T-cell (primary cell): ENCODE results near the gene CTDSPL2. TPM values are rescaled to one million over a fixed set of nuclear protein-coding genes. Genes with fewer than 3 reads are reported as not detected.
A peak's percentile ranks its signal among the peaks of the same experiment; 100 is the strongest.

Source experiments
- ATAC-seq, 4 experiments: fragments of 200-7000 bp in 3 of 4; fragments of 150-1000 bp in 1 of 4; cut with Tn5 transposase; replicated peaks in 1 of 4; 1 replicate in 3 of 4; 2 replicates in 1 of 4; pipeline ENCODE4 v1.10.0; 2021; ENCODE audit warnings: moderate library complexity in 3 of 4, mild to moderate bottlenecking in 2 of 4, moderate number of reproducible peaks in 1 of 4
- CTCF ChIA-PET, 2 donors: fragments of 300-600 bp; sonication (Branson Sonifier 250); formaldehyde crosslinking; loops; one replicate each; lab custom pipeline; 2022; ENCODE audit warnings: antibody characterized with exemption in 2 of 2; lab: Charles Lee
- POLR2A ChIA-PET, 2 donors: fragments of 300-600 bp; sonication (Branson Sonifier 250); formaldehyde crosslinking; loops; one replicate each; lab custom pipeline; 2022; ENCODE audit warnings: antibody characterized with exemption in 2 of 2; lab: Charles Lee
- DNase-seq, 35 experiments: peaks; one replicate each; pipeline versions ENCODE4 v3.0.0 to v3.0.0-alpha.2; 2013 to 2023
- H3K27ac ChIP-seq: one replicate; pipeline ENCODE4 v1.5.1; 2013; ENCODE audit warnings: low read length
- H3K27me3 ChIP-seq, 2 experiments: replicated peaks in 1 of 2; 1 replicate in 1 of 2; 2 replicates in 1 of 2; pipeline versions ENCODE4 v1.6.1 to v1.7.0; 2013; ENCODE audit warnings: low read length in 1 of 2, mixed read lengths in 1 of 2; ENCODE audit not compliant: control insufficient read depth in 2 of 2, insufficient read depth in 2 of 2; ENCODE audit errors: extremely low read depth in 1 of 2
- H3K36me3 ChIP-seq, 2 donors: 1 replicate in 1 of 2; 2 replicates in 1 of 2; pipeline versions ENCODE4 v1.6.1 to v1.7.0; 2013; ENCODE audit warnings: low read length in 1 of 2; ENCODE audit not compliant: control insufficient read depth in 2 of 2, insufficient read depth in 1 of 2; ENCODE audit errors: extremely low read depth in 1 of 2
- H3K4me1 ChIP-seq, 2 experiments: 1 replicate in 1 of 2; 2 replicates in 1 of 2; pipeline versions ENCODE4 v1.6.1 to v1.7.0; 2013; ENCODE audit warnings: low read length in 2 of 2, mixed read lengths in 1 of 2; ENCODE audit not compliant: insufficient read depth in 2 of 2, control insufficient read depth in 1 of 2; ENCODE audit errors: extremely low read depth in 1 of 2
- H3K4me3 ChIP-seq, 2 donors: 1 replicate in 1 of 2; 2 replicates in 1 of 2; pipeline versions ENCODE4 v1.5.1 to v1.7.0; 2013; ENCODE audit warnings: mild to moderate bottlenecking in 2 of 2, low read length in 1 of 2, moderate library complexity in 1 of 2; ENCODE audit not compliant: control insufficient read depth in 1 of 2; ENCODE audit errors: extremely low read depth in 1 of 2
- H3K9me3 ChIP-seq: 2 replicates; pipeline ENCODE4 v1.7.0; 2013
- H3K27ac Mint-ChIP-seq, 2 donors: one replicate each; pipeline ENCODE4 v1.8.0; 2020 to 2021; ENCODE audit warnings: mild to moderate bottlenecking in 2 of 2, mixed read lengths in 2 of 2
- H3K27me3 Mint-ChIP-seq, 2 donors: one replicate each; pipeline ENCODE4 v1.8.0; 2021 to 2022; ENCODE audit warnings: mixed read lengths in 2 of 2
- H3K36me3 Mint-ChIP-seq: one replicate; pipeline ENCODE4 v1.8.0; 2021; ENCODE audit warnings: mixed read lengths
- H3K4me1 Mint-ChIP-seq, 3 donors: one replicate each; pipeline ENCODE4 v1.8.0; 2020 to 2022; ENCODE audit warnings: mixed read lengths in 3 of 3, mild to moderate bottlenecking in 1 of 3
- H3K4me3 Mint-ChIP-seq, 3 donors: one replicate each; pipeline ENCODE4 v1.8.0; 2020 to 2022; ENCODE audit warnings: mild to moderate bottlenecking in 3 of 3, mixed read lengths in 3 of 3, moderate library complexity in 3 of 3
- H3K9me3 Mint-ChIP-seq, 3 donors: one replicate each; pipeline ENCODE4 v1.8.0; 2020 to 2022; ENCODE audit warnings: mixed read lengths in 3 of 3
- WGBS: methylation state at CpG from one replicate; pipeline ENCODE4 v1.1.5; 2013; ENCODE audit warnings: missing lambda C conversion rate; ENCODE audit not compliant: insufficient coverage; 5-methylcytosine and 5-hydroxymethylcytosine counted together
- total RNA-seq, 35 experiments: library from RNA in 6 of 35; stranded (reverse) in 6 of 35; fragments of 120-200 nt in 1 of 35; gene quantifications; one replicate each; pipeline versions ENCODE4 v1.2.1 to v1.2.4 and lab custom pipeline; 2013 to 2026

CTDSPL2 gene
- total RNA-seq = 10 to 100 TPM; 59.7 to 76.7 (median 71.0) TPM
- total RNA-seq (2013) = 78.2 TPM
- total RNA-seq (lab: John Stamatoyannopoulos, UW) = 49.4 to 117 (median 86.6) reads per million in 29 experiments

DNA sequence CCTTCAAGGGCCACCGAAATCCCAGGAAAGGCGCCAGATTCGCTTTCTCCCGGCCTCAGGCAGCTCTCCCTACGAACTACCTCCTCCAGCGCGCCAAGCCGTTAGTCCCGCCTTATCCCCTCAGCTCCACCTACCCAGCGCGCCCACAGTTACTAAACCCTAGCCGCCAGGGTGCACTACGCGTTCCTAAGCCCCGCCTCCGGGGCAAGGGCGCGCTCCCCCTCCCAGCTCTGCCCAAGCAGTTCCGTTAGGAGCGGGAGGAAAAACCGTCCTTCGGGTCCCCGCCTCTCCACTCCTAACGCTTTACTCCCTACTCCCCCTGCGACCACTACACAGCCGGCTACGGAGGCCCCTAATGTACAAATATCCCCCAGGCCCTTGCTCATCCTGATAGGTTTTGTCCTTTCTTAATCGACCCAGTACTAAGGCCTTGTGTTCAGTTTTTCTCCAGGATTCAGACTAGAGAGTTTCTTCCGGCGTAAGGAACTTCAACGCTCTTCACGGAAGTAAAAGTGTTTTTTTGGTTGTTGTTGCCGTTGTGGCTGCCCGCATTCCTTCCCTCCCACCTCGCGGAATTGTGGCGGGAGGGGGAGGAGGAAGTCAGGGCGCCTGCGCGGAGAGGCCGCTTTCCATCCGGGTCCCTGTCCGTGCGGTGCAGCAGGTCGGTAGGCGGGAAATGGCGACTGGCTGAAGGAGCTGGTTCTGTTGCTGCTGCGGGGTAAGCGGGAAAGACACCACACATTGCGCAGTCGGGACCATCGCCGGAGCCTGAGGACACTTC, at the start of gene CTDSPL2:
CTDSPL2 (plus strand) TSS at position 655 of the 781 bp plus-strand sequence. CDS start 31,386 bp downstream, outside the sequence.
- Histone ChIP-seq H3K27me3 (no peaks in the 10 kb centered on the region), H3K4me3 (peak within 1 kb of the TSS; percentile 66 to 82), H3K36me3 (peaks cover 0 to 5% of the 10 kb centered on the region in 2 donors), H3K27ac (peak within 1 kb of the TSS; percentile 91), H3K4me1 (peaks cover 13 to 23% of the 10 kb centered on the region in 2 experiments), H3K9me3 (no peaks in the 10 kb centered on the region)
- Mint-ChIP-seq H3K27ac (peak within 1 kb of the TSS; percentile 99), H3K27me3 (peaks cover 0 to 2% of the 10 kb centered on the region in 2 donors), H3K4me3 (peak within 1 kb of the TSS; percentile 98 to 100 (median 100)), H3K9me3 (no peaks in the 10 kb centered on the region), H3K4me1 (peaks cover 40 to 62% (median 51%) of the 10 kb centered on the region in 3 donors), H3K36me3 (peaks cover 6% of the 10 kb centered on the region)
- DNase-seq (peak; percentile 85 to 96 (median 91)), ATAC-seq (peak; percentile 94 to 98 (median 97))
- POLR2A ChIA-PET = interaction anchor here (0.5 to 1.0 kb wide), 10 partner anchors 17 to 627 kb away, joined by 3 to 7 read pairs (median 3); partner anchors contain the start of genes HYPK (in 1 of the 2) and SORD (in 1 of the 2)
- WGBS = 0% methylated on average over 39 of the region's 53 CpGs
- CTCF ChIA-PET = interaction anchor here (0.6 to 2.2 kb wide), 7 partner anchors 8 to 250 kb away, joined by 3 to 7 read pairs (median 4); partner anchors contain the start of gene EIF3J (in 1 of the 2)

DNA sequence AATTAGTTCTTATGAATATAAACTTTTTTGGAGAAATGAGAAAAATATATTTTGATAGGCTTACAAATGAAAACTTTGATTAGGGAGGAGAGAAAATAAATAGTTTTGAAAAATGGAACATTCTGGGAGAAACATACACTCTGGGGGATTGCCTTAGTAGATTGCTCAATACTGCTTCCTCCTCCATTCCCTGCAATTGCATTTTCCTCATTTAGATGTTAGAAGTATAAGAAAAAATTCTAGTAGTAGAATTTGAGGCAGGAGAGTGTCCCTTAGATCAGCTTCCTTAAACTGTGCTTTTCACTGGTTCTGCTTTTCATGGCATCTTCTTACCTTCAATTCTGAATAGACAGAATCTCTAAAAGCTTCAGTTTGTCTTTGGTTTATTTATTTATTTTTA, 46.2 kb upstream of the CTDSPL2 start:
- POLR2A ChIA-PET = no interaction called here
- ATAC-seq (no peak), DNase-seq (no peak)
- Mint-ChIP-seq H3K9me3 (no peaks in the 10 kb centered on the region), H3K36me3 (peaks cover 30% of the 10 kb centered on the region), H3K27ac (no peak overlapping the region), H3K4me3 (no peak overlapping the region), H3K27me3 (no peaks in the 10 kb centered on the region), H3K4me1 (peaks cover 0 to 2% (median 0%) of the 10 kb centered on the region in 3 donors)
- Histone ChIP-seq H3K27me3 (no peaks in the 10 kb centered on the region), H3K27ac (no peak overlapping the region), H3K4me3 (no peak overlapping the region), H3K4me1 (no peaks in the 10 kb centered on the region), H3K9me3 (no peaks in the 10 kb centered on the region), H3K36me3 (peaks cover 7 to 13% of the 10 kb centered on the region in 2 donors)
- CTCF ChIA-PET = no interaction called here

DNA sequence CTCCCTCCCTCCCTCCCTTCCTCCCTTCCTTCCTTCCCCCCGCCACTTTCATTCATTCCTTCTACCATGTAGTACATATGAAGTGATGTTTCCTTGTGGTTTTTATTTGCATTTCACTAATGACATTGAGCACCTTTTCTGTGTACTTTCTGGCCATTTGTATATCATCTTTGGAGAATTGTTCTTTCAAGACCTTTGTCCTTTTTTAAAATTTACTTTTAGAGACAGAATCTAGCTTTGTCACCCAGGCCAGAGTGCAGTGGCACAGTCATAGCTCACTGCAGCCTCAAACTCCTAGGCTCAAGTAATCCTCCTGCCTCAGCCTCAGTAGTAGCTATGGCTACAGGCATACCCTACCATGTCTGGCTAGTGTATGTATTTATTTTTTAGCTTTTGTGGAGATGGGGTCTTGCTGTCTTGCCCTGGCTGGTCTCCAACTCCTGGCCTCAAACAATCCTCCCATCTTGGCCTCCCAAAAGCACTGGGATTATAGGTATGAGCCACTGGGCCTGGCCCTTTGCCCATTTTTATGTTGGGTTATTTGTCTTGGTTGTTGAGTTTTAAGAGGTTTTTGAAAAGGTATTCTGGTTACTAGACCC, 42.0 kb upstream of the CTDSPL2 start:
- Histone ChIP-seq H3K36me3 (peaks cover 0 to 8% of the 10 kb centered on the region in 2 donors), H3K9me3 (no peaks in the 10 kb centered on the region), H3K27ac (no peak overlapping the region), H3K4me3 (no peak overlapping the region), H3K4me1 (no peaks in the 10 kb centered on the region), H3K27me3 (no peaks in the 10 kb centered on the region)
- H3K36me3 Mint-ChIP-seq = peaks cover 21% of the 10 kb centered on the region
- no peak overlapping the region for H3K4me3 Mint-ChIP-seq
- DNase-seq (no peak), ATAC-seq (no peak)
- WGBS = no CpG with 5 or more reads among the region's 1 CpG
- no peaks in the 10 kb centered on the region for H3K27me3 Mint-ChIP-seq
- H3K27ac Mint-ChIP-seq = no peak overlapping the region
- H3K9me3 Mint-ChIP-seq = no peaks in the 10 kb centered on the region
- H3K4me1 Mint-ChIP-seq = peaks cover 0 to 2% (median 0%) of the 10 kb centered on the region in 3 donors
- CTCF ChIA-PET = no interaction called here
- POLR2A ChIA-PET = no interaction called here

DNA sequence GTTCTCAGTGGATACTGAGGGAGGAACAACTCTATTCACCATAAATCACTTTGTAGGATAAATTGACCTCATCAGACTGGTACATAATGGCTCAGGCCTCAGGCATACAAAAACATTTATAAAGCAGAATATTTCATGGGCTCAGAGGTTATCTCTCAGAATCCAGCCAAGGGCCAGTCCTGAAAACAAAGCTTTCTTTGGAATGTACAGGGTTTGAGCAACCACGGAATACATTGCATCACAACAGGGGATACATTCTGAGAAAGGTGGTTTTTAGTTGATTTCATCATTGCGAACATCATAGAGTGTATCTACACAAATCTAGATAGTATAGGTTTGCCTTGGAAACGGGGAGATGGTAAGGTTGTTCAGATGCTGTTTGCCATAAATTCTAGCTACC, 33.4 kb upstream of the CTDSPL2 start:
- CTCF ChIA-PET = no interaction called here
- POLR2A ChIA-PET = no interaction called here

DNA sequence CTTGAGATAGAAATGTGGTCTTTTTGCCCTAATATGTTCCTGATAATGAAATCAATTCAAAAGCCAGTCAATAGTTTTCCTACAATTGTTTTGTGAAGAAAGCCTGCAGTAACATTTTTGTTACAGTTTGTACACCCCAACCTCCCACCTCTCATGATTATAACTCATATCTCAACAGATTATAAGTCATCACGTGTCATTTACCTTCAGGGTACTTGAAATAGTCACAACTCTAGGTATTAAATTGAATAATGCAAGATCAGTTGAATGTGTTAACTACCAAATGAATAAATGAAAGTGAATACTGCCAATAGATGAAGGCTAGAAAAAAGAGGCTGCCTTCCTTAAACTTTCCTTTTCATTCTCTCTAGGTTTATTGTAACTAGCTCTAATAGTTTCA, 32.9 kb upstream of the CTDSPL2 start:
- no CpG with 5 or more reads among the region's 1 CpG for WGBS
- ATAC-seq = no peak
- CTCF ChIA-PET = no interaction called here
- Histone ChIP-seq H3K9me3 (no peaks in the 10 kb centered on the region), H3K27me3 (no peaks in the 10 kb centered on the region), H3K27ac (no peak overlapping the region), H3K36me3 (no peaks in the 10 kb centered on the region), H3K4me3 (no peak overlapping the region), H3K4me1 (no peaks in the 10 kb centered on the region)
- POLR2A ChIA-PET = interaction anchor here in 1 of 2 donors (0.6 kb wide), 1 partner anchor 9 kb away, joined by 3 read pairs; no protein-coding TSS in a partner anchor
- Mint-ChIP-seq H3K4me1 (peaks cover 0 to 8% (median 2%) of the 10 kb centered on the region in 3 donors), H3K27me3 (no peaks in the 10 kb centered on the region), H3K36me3 (peaks cover 9% of the 10 kb centered on the region), H3K4me3 (no peak overlapping the region), H3K9me3 (no peaks in the 10 kb centered on the region), H3K27ac (no peak overlapping the region)
- DNase-seq = no peak

More for the DNA sequence above, 33.4 kb upstream of the CTDSPL2 start:
- Histone ChIP-seq H3K4me3 (no peak overlapping the region), H3K36me3 (no peaks in the 10 kb centered on the region), H3K27me3 (no peaks in the 10 kb centered on the region), H3K9me3 (no peaks in the 10 kb centered on the region), H3K27ac (no peak overlapping the region), H3K4me1 (no peaks in the 10 kb centered on the region)
- ATAC-seq (no peak), DNase-seq (no peak)
- Mint-ChIP-seq H3K27me3 (no peaks in the 10 kb centered on the region), H3K9me3 (no peaks in the 10 kb centered on the region), H3K4me3 (no peak overlapping the region), H3K27ac (peak overlapping the region in 1 of 2 donors; percentile 44), H3K36me3 (peaks cover 9% of the 10 kb centered on the region), H3K4me1 (peaks cover 0 to 8% (median 2%) of the 10 kb centered on the region in 3 donors)
- 100% methylated on average over 1 of the region's 3 CpGs for WGBS

DNA sequence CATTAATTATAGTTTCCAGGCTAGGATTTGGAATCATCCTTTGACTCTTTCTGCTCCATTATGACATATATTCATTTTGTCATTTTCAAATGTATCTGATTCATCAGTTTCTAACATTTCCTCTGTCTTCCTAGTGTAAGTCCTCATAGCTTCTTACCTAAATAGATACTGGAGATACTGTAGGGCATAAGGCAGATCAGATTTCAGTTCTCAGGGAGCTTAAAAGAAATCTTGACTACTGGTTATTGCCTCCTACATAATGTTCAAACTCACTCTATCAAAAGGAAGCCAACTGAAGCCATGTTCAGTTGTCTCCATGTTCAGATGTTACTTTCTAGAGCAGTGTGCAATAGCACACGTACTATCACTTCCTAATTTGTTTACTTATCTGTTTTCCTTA, 29.6 kb upstream of the CTDSPL2 start:
- Histone ChIP-seq H3K4me3 (no peak overlapping the region), H3K27me3 (no peaks in the 10 kb centered on the region), H3K9me3 (no peaks in the 10 kb centered on the region), H3K36me3 (peaks cover 0 to 5% of the 10 kb centered on the region in 2 donors), H3K4me1 (no peaks in the 10 kb centered on the region), H3K27ac (no peak overlapping the region)
- no peak for ATAC-seq
- CTCF ChIA-PET = interaction anchor here (0.5 to 0.7 kb wide), 4 partner anchors 51 to 1633 kb away, joined by 3 to 8 read pairs (median 5); no protein-coding TSS in a partner anchor
- peaks cover 16% of the 10 kb centered on the region for H3K36me3 Mint-ChIP-seq
- DNase-seq = no peak
- no peaks in the 10 kb centered on the region for H3K27me3 Mint-ChIP-seq
- WGBS = no CpG with 5 or more reads among the region's 1 CpG
- no peak overlapping the region for H3K4me3 Mint-ChIP-seq
- POLR2A ChIA-PET = no interaction called here
- no peaks in the 10 kb centered on the region for H3K9me3 Mint-ChIP-seq
- H3K27ac Mint-ChIP-seq = no peak overlapping the region
- H3K4me1 Mint-ChIP-seq = peaks cover 0 to 8% (median 2%) of the 10 kb centered on the region in 3 donors
